Measurements from ENCODE around the gene SMIM9.
A peak's percentile ranks its signal among the peaks of the same experiment; 100 is the strongest.

The SMIM9 gene

DNA sequence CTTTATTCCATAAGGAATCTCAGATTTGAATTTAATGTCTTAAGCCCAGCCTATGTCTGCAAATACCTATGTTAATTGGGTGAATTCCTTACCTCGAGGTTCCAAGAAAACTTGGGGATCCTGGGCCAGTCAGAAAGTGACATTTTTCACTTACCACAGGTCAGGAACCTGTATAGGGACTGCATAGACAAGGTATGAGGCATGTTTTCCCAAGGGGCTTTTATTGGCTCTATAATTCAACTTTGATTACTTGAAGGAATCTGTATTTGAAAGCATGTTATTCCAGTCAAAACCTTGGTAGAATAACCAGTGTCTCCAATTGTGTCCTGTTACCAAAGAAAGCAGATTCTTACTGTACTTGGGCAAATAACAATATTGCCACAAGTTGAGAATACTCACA, 20.7 kb downstream of the SMIM9 start:
- DNase-seq: no peak

DNA sequence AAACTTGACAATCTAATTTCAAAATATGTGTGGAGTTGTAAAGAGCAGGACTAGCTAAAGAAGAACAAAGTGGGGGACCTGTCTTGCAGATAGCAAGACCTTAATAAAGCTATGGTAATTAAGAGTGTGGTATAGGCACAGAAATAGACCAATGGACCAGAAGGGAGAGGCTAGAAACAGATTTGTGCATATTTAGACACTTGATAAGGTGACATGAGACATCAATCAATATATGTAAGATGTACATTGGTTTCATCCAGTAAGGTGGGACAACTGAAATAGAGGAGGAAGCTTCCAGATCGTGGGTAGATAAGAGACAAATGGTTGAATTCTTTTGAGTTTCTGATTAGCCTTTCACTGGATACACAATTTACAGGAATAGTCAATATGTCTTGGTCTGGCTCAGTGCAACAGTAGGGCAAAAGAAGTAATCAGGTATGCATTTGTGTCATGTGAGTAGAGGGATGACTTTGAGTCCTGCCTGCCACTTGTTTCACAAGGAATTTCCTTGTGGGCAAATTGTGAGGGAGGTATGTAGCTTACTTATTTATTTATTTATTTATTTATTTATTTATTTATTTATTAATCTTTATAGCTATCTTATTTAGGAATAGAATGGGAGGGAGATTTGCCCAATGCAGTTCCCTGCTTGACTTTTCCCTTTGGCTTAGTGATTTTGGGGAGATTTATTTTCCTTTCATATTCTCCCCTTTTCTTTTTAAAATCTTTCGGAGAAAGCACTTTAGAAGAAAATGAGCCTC, 21.9 kb downstream of the SMIM9 start:
- DNase-seq: no peak

DNA sequence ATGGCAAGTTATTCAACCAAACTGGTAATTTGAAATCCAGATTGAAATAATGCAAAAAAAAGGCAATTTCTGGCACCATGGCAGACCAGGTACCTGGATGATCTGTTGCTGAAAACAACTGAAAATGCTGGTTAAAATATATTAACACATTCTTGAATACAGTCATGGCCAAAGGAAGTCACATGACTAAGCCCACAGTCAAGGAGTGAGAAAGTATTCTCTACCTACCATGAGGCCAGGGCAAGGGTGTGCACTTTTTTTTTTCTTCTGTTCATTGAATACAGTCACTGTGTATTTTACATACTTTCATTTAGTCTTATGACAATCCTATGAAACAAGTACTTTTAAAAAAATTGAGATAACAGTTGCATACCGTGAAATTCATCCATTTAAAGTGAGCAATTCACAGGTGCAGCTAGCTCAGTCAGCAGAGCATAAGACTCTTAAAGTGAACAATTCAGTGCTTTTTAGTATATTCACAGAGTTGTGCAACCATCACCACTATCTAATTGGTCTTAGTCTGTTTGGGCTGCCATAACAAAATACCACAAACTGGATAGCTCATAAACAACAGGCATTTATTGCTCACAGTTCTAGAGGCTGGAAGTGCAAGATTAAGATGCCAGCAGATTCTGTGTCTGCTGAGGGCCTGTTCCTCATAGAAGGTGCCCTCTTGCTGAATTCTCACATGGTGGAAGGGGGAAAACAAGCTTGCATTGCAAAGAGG, 24.4 kb downstream of the SMIM9 start:
- no peak for DNase-seq

DNA sequence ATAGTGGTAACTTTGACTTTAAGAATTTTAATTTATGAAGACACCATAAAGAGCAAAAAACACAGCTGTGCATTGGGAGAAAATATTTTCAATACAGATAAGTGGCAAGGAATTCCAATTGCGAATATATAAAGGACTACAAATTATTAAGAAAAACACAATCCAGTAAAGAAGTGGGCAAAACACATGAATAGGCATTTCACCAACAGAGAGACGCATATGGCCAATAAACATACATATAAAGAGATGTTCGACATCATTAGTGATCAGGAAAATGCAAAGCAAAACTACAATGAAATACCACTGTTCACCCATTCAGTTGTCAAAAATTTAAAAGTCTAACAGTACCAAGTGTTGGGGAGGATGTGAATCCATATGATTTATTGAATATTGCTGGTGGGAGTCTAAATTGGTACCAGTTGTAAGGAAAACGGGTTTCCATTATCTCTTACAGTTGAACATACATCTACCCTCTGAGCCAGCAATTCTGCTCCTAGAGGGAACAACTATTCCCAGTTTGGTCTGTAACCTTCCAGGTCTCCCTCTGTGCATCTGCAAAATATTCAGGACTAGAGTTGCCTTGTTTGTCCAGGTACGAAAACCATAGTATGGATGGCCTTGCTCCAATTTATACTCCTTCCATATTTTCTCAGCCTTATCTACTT, 27.5 kb downstream of the SMIM9 start:
- no peak for DNase-seq

DNA sequence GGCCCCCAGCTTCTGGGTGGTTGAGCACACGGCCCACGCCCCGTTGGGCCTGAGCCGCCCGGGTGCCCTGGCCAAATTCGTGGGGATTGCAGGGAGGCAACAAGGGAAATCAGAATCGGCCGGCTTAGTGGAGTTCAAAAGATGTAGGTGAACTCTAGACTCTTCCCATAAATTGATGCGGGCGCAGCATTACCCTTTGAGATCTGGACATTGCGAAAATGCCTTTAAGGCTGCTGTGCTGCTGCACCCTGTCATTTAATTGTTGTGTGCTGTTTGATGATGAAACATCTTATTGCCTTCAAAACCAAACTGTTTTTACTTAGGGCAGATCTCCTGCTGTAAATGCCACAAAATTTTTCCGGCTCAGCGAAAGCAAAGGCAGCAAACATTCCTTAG, 28.8 kb downstream of the SMIM9 start:
- DNase-seq: no peak

DNA sequence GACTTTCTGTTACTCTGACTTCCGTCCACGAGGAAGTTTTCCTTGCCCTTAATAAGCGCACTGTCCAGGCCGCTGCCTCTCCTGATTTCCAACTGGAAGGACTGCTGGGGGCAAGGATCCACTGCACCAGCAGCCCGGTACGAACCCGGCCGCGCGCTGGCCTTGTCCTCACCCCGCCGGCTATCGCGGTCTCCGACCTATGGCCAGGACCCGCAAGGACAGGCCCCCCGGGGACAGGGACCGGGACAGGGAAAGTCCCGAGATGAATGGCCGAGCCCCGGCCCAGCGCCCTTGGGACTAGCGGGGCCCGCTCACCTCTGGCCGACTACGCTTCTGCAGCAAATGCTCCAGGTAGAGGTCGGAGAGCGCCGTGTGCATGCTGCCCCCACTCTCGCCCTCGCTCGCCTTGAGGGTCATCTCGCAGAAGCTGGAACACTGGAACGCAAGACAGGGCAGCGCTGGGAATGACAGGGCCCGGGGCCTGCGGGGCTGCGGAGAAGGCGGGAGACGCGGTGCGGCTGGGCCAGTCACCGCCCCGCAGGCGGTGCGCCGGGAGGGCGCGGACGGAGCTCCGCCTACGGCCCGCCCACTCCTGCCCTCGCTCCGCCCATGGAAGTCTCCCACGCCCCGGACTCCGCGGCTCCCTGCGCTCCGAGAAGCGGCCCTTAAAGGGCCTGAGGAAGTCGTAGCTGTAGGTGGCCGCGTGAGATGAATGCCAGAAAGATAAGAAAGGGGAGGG, 29.3 kb downstream of the SMIM9 start, which contains the start of gene MPP1:
Gene MPP1 (minus strand): TSS at position 529 of the 739 bp plus-strand sequence. CDS start 112 bp downstream, at position 417.
- DNase-seq: peak; percentile 85

DNA sequence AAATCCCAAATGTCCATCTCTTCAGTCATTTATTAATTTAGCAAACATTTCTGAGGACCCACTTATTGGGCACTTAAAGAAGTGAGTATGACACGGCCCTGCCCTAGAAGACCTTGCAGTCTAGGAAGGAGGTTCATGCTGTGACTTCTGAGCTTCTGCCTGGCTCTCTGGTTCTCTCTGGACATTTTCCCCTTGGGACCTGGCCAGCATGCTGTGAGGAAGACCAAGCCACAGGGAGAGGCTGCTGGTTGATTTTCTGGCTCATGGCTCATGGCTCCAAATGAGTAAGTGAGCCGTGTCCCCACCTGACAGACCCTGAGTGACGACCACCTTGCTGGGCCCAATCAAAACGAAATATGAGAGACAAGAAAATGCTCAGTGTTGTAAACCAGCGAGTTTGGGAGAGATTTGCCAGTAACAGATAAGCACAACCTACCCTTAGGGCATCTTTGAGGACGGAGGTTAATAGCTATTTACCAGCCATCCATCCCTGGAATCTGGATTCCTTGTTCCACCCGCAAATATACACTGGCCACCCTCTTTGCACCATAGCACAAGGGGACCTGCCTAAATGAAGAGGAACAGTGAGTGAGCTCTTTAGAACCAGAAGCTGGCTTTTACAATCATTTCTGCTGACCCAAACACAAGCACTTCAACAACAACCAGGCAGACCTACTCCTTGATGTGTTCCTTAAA, 30.1 kb downstream of the SMIM9 start:
- DNase-seq: no peak

DNA sequence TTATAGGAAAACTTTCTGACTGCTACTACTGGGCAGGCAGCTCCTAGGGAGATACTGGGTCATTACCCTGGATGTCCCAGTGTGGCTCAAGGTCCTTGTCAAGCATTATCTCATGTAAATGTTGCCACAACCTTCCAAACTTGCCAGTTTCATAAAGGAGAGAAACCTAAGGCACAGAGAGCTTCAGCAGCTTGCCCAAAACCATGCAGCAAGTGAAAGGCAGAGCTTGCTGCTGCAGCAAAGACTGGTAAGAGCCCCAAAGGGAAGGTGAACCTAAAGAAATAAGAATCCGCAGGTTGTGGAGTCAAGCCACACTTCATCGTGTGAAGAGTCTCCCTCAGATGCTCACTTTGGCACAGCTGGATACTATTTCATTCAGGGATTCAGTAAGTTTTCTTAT, 31.5 kb downstream of the SMIM9 start:
- no peak for DNase-seq

DNA sequence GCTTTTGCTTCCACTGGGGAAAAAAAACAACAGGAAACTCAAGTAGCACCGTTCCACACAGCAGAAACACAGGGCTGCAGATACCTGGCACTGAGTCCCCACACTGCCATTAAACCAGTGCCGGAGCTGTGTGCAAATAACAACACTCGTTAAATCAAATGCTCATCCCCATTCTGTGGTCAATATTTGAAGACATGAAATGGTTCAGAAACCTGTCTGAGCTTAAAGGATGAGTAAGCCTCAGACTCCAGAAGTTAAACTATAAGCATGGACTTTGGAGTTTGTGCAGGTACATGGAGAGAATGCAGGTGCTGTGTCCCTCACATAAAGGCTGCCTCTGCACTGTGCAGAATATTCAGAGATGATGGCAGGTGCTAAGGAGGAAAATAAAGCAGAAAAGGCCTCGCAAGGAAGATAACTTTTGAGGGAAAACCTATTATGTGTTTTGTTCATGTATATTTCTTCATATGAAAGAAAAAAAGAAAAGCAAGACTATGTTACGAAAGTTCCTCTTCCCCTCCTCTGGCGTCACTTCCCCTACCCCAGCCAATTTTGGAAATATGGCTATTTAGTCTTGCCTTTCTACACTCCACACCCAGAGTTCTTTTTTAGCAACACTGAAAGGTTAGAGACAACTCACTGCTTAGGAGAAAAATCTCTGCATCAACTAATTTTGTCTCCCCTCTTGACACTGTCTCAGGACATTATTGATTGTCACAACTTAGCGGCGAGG, 33.8 kb downstream of the SMIM9 start:
- no peak for DNase-seq

DNA sequence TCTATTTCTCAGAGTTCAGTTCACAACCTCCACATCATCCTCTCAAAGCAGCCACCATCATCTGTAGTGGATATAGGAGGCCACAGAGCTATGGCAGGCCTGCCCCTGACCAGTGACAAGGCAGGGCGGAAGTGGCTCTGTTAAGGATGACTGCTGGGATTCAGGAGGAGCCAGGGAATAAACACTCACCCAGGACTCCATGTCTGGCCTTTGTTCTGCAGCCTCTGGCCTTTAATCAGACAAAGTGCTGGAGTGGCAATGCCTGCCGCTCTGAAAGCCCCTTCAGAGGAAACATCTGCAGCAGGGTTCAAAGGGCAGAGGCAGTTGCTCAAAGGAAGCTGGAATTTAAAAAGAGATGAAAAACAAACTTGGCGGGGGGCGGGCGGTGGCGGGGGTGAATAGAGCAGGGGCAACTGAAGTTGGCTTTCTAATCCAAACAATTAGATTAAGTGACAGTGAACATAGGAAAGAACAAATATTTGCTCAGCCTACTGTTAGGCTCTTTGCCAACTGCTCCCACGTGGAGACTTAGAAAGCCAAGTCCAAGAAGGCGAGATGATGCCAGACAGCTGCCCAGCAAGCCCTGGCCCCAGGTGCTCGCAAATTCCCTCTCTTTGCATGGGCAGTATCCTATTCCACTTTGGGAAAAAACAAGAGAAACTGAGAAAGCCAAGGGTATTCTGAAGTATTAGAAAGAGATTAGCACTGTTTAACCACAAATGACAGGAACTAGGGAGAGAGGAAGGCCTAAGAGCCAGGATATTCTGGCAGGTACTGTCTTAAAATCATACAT, 34.7 kb downstream of the SMIM9 start:
- DNase-seq: no peak

DNA sequence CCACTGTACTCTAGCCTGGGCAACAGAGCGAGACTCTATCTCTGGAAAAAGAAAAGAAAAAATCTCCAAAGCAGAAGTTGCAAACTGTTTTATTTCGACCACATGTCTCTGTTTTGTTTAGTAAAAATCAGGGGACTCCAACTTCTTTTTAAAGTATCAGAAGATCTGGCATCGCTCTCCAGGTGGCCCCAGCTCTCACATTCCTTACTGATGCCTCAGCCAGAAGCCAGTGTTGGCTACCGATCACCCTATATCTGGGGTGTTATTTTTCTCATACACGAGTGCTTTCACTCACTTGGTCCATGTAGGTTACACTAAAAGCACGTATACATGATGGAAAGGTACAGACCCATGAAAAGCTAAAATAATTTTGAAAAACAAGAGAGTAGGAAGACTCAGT, 37.5 kb downstream of the SMIM9 start:
- no peak for DNase-seq

DNA sequence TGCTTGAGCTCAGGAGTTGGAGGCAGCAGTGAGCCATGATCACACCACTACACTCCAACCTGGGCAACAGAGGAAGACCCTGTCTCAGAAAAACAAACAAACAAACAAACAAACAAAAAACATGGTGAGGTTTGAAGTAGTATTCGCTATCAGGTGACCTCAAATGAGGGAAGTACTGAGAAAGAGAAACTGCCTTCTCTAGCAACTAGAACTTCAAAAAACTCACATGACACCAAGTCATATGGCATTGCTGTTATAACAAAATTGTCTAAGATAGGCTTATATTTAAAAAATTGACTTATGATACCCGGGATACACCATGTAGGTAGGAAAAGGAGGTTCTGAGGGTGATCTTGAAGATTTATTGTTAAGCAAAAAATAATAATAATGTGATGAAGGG, 39.4 kb downstream of the SMIM9 start:
- no peak for DNase-seq

DNA sequence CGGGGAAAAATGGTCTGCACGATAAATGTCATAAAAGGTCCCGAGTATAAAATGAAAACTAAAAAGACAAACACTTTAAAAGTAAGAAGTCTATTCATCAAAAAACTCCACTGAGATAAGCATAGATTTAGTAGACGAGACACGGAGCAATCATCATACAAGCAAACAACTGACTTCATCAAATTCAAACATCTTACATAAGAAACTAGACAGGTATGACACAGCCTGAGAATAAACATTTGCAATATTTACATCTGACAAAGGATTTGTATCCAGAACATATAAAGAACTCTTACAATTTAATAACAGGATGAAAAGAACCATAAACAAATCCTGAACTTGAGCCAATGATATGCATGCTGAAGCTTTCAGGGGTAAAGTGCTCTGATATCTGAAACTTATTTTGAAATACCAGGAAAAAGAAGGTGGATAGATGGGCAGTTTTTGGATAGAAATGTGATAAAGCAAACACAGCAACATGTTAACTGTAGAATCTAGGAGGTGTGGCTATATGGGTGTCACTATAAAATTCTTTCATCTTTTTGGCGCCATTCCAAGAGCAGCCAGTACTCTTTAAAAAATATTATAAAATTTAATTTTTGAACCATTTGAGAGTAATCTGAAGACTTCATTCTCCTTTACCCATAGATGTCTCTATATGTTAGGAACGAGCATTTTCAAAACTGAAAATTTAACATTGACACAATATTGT, 41.2 kb downstream of the SMIM9 start:
- no peak for DNase-seq

DNA sequence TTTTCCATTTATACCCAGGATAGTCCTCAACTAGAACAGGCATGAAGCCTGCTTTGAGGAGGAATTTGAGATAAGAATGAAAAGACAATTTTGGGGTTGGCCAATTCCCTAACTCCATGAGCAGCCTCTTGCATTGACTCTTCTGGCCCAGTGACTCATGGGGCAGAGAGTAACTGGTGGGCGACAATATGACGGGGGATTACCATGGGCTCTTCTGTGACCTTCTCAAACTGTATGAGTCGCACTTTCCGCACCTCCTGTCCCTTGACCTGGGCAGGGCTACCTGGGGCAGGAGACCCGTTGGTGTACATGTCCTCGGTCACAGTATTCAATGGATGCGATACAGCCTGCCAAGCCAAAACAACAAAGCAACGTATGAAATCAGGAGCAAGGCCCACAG, 42.5 kb downstream of the SMIM9 start:
- no peak for DNase-seq

DNA sequence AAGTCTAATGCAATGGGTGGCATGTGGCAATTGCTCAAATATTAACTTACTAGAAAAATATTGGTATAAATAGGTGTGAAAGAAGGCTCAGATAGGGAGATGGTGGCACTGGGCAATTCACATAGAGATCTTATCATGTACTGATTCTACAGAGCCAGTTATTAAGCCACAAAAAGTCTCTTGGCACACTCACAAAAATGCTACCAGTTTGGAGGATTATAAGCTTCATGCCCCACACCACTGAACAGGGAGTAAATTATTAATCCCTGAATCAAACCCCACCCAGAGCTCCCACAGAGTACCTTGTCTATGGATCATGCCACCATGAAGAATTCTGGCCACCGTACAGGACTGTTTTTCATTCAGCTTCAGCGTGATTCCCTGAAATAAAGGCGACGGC, 43.0 kb downstream of the SMIM9 start:
- DNase-seq: no peak

DNA sequence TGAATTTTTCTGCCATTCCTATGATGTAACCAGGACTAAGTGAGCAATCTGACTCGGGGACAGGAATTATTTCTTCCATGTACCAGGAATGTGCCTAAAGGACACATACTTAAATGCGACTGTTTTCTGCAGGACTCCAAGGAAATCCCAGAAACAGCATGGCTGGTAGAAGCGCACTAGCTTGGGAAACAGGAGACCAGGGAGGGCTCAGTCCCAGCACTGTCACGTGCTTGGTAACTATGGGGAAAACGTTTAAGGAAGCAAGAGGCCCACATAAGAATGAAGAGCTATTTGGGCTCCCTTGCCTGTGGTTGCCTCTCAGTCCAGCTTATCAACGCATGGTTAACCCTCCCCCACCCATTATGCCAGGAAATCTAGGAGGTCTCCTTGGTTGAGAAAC, 48.7 kb downstream of the SMIM9 start:
- DNase-seq: no peak

DNA sequence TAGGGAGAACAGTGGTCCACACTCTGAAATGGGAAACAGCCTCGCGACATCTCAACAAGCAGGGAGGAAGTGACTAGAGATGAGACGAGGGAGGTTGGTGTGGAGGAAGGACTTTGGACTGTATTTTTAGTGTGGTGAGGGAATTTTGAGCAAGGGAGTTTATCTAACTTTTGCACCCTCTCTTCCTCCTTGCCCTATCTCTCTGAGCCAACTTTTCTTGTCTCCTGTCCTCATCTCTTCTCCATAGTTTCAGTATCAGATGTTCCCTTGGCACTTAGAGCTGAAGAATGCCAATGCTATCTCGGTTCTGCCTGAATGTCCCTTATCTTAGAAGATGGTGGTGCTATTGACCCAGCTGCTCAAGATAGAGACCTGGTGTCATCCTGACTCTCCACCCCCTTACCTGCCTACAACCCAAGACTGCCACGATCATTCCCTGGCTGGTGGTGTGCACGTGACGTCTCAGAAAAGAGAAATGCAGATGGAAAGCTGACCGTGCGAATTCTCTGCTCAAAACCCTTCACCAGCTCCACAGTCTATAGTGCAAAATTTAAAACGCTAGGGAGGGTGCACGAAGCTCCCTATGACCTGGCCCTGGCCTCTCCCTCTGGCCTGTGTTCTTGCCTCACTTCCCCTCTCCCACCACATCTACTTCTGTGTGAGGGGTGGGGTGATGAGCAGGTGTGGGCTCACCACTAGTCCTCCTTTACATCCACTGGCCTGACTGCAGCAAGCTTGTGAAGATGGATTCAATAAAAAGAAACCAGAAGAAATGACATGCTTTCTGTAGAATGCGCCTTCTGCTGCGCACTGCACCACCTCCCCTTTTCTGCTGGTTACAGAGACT, 50.1 kb downstream of the SMIM9 start:
- no peak for DNase-seq

DNA sequence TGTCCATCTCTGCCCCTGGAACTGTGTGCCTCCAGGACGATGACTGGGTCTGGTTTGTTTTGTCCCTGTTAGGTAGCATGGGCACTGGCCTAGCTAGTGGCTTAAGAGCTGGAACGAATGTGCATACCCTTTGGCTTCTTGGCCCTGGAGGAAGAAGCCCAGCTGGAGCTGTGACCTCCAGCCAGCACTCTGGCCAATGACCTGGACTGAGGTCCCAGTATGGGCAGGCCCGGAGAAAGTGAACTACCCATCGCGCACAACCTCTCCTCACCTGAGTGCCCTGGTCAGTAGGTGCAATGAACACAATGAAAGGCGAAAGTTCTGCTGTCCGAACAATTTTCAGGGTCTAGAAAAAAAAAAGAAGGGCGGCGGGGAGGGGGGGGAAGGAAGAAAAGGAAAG, 53.5 kb downstream of the SMIM9 start:
- no peak for DNase-seq

DNA sequence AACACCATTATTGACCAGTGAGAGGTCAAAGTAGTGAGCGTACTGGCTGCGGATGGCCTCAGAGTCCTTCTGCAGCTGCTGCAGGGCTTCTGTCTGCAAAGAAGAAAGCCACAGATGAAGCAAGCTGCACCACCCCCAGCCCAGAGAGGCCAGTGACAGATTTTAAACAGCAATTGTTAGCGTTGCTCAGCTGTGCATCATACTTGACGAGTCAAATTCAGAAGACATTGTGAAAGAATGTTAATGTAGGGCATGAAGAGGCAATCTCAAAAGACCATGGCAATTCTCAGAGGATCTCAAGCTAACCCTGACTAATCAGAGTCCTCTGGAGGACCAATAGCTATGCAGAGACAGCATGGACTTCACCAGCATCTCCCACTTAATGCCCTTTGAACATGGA, 55.2 kb downstream of the SMIM9 start:
- no peak for DNase-seq
